H1 (cell line): ENCODE measurements around the gene AAR2. TPM values are rescaled to one million over a fixed set of nuclear protein-coding genes. Genes with fewer than 3 reads are reported as not detected.

ENCODE experiments used
- CTCF ChIA-PET: fragments of 300-600 bp; sonication (Branson Sonifier 250); formaldehyde crosslinking; loops from one replicate; lab custom pipeline; 2021; ENCODE audit not compliant: partially characterized antibody; lab: Charles Lee
- POLR2A ChIA-PET: fragments of 300-600 bp; sonication (Branson Sonifier 250); formaldehyde crosslinking; loops from one replicate; lab custom pipeline; 2021; ENCODE audit warnings: inconsistent platforms; ENCODE audit not compliant: partially characterized antibody; lab: Charles Lee
- DNase-seq, 2 experiments: peaks; one replicate each; pipeline versions ENCODE4 v3.0.0 to v3.0.0-alpha.2; 2010 to 2022; ENCODE audit warnings: low spot score in 2 of 2, low read depth in 1 of 2, mixed read lengths in 1 of 2
- FAIRE-seq: peaks from 2 replicates; lab custom pipeline; 2011; peaks lifted over from hg19 to GRCh38; lab: Jason Lieb, UNC
- H2AFZ ChIP-seq: 2 replicates; pipeline ENCODE4 v1.8.1; 2012; ENCODE audit warnings: low read length, inconsistent platforms
- H2AK5ac ChIP-seq: 2 replicates; pipeline ENCODE4 v1.6.1; 2013; ENCODE audit warnings: low read depth, low read length
- H2BK120ac ChIP-seq: replicated peaks from 2 replicates; pipeline ENCODE3; 2013; ENCODE audit warnings: low read depth, low read length, inconsistent platforms
- H2BK12ac ChIP-seq: 2 replicates; pipeline ENCODE4 v1.6.1; 2013; ENCODE audit warnings: low read depth, low read length
- H2BK15ac ChIP-seq: 2 replicates; pipeline ENCODE4 v1.6.1; 2013; ENCODE audit warnings: low read length
- H2BK20ac ChIP-seq: 2 replicates; pipeline ENCODE4 v1.6.1; 2013; ENCODE audit warnings: low read length
- H2BK5ac ChIP-seq: 2 replicates; pipeline ENCODE4 v1.6.1; 2013; ENCODE audit warnings: low read depth, low read length
- H3K14ac ChIP-seq: 2 replicates; pipeline ENCODE4 v1.6.1; 2013; ENCODE audit warnings: inconsistent platforms; ENCODE audit not compliant: insufficient read length
- H3K18ac ChIP-seq: 2 replicates; pipeline ENCODE4 v1.6.1; 2013; ENCODE audit warnings: low read length; ENCODE audit errors: extremely low read depth
- H3K23ac ChIP-seq: 2 replicates; pipeline ENCODE4 v1.6.1; 2013; ENCODE audit warnings: inconsistent platforms; ENCODE audit not compliant: insufficient read length
- H3K23me2 ChIP-seq: 2 replicates; pipeline ENCODE4 v1.6.1; 2013; ENCODE audit warnings: low read depth, low read length
- H3K27ac ChIP-seq: 2 replicates; pipeline ENCODE4 v1.6.1; 2011; ENCODE audit warnings: low read depth, low read length, inconsistent platforms
- H3K27me3 ChIP-seq, 4 experiments: replicated peaks in 1 of 4; 1 replicate in 1 of 4; 2 replicates in 3 of 4; pipeline versions ENCODE4 v1.6.1 to v1.8.1; 2011 to 2013; ENCODE audit warnings: low read length in 3 of 4, mild to moderate bottlenecking in 3 of 4, inconsistent platforms in 2 of 4, mixed read lengths in 2 of 4, moderate library complexity in 1 of 4; ENCODE audit not compliant: control insufficient read depth in 3 of 4, insufficient read depth in 3 of 4; ENCODE audit errors: extremely low read depth in 1 of 4
- H3K36me3 ChIP-seq, 4 experiments: 2 replicates each; pipeline versions ENCODE4 v1.6.1 to v1.8.1; 2011 to 2013; ENCODE audit warnings: mild to moderate bottlenecking in 4 of 4, low read length in 3 of 4, moderate library complexity in 2 of 4, control low read depth in 1 of 4, inconsistent platforms in 1 of 4; ENCODE audit not compliant: insufficient read depth in 4 of 4, control insufficient read depth in 2 of 4
- H3K4ac ChIP-seq: replicated peaks from 2 replicates; pipeline ENCODE3; 2013; ENCODE audit warnings: low read length, low read depth, mixed read lengths, inconsistent platforms; ENCODE audit not compliant: insufficient read length
- H3K4me1 ChIP-seq, 4 experiments: replicated peaks in 1 of 4; 1 replicate in 1 of 4; 2 replicates in 3 of 4; pipeline versions ENCODE4 v1.6.1 to v1.8.1; 2011 to 2013; ENCODE audit warnings: low read length in 3 of 4, inconsistent platforms in 2 of 4, mixed read lengths in 1 of 4; ENCODE audit not compliant: insufficient read depth in 4 of 4, control insufficient read depth in 3 of 4
- H3K4me2 ChIP-seq, 2 experiments: 2 replicates each; pipeline versions ENCODE4 v1.6.1 to v1.8.1; 2011 to 2013; ENCODE audit warnings: low read depth in 2 of 2, low read length in 2 of 2, control low read depth in 1 of 2, inconsistent platforms in 1 of 2, mild to moderate bottlenecking in 1 of 2; ENCODE audit not compliant: insufficient read depth in 1 of 2
- H3K4me3 ChIP-seq, 4 experiments: fragments of 200-600, 300-600 bp in 1 of 4; sonication (generic), shearing (Covaris generic), sonication (Bioruptor Twin) in 1 of 4; 2 replicates each; pipeline versions ENCODE4 v1.5.1 to v1.8.1; 2011 to 2016; ENCODE audit warnings: low read length in 4 of 4, low read depth in 3 of 4, control low read depth in 2 of 4, inconsistent platforms in 2 of 4, mild to moderate bottlenecking in 2 of 4, mixed read lengths in 1 of 4, moderate library complexity in 1 of 4; ENCODE audit not compliant: insufficient read depth in 2 of 4; ENCODE audit errors: extremely low read depth in 1 of 4
- H3K56ac ChIP-seq: replicated peaks from 2 replicates; pipeline ENCODE3; 2013; ENCODE audit warnings: low read depth, mild to moderate bottlenecking, mixed read lengths, low read length, inconsistent platforms; ENCODE audit not compliant: insufficient read length
- H3K79me1 ChIP-seq: 2 replicates; pipeline ENCODE4 v1.6.1; 2013; ENCODE audit warnings: low read depth, low read length, control low read depth
- H3K79me2 ChIP-seq, 2 experiments: 2 replicates each; pipeline versions ENCODE4 v1.6.1 to v1.8.1; 2012 to 2013; ENCODE audit warnings: low read length in 2 of 2, mild to moderate bottlenecking in 2 of 2, inconsistent platforms in 1 of 2; ENCODE audit not compliant: insufficient read depth in 2 of 2, control insufficient read depth in 1 of 2
- H3K9ac ChIP-seq, 4 experiments: replicated peaks in 1 of 4; 1 replicate in 1 of 4; 2 replicates in 3 of 4; pipeline versions ENCODE4 v1.6.1 to v1.8.1; 2011 to 2013; ENCODE audit warnings: low read depth in 3 of 4, low read length in 3 of 4, control low read depth in 2 of 4, mild to moderate bottlenecking in 2 of 4, moderate library complexity in 2 of 4, inconsistent platforms in 1 of 4; ENCODE audit errors: extremely low read depth in 1 of 4
- H3K9me3 ChIP-seq, 2 experiments: 2 replicates each; pipeline versions ENCODE4 v1.6.1 to v1.8.1; 2012 to 2013; ENCODE audit warnings: mild to moderate bottlenecking in 2 of 2, moderate library complexity in 2 of 2, control low read depth in 1 of 2, inconsistent platforms in 1 of 2, low read depth in 1 of 2, low read length in 1 of 2, mixed read lengths in 1 of 2; ENCODE audit not compliant: insufficient read depth in 2 of 2
- H4K20me1 ChIP-seq, 2 experiments: replicated peaks in 1 of 2; 2 replicates each; pipeline versions ENCODE3 to v1.8.1; 2011 to 2013; ENCODE audit warnings: inconsistent platforms in 2 of 2, low read length in 2 of 2, mild to moderate bottlenecking in 1 of 2; ENCODE audit not compliant: insufficient read depth in 2 of 2, control insufficient read depth in 1 of 2
- H4K5ac ChIP-seq: 2 replicates; pipeline ENCODE4 v1.6.1; 2013; ENCODE audit warnings: low read length, low read depth, mixed read lengths, inconsistent platforms; ENCODE audit not compliant: insufficient read length
- H4K8ac ChIP-seq: 2 replicates; pipeline ENCODE4 v1.8.0; 2013; ENCODE audit warnings: mild to moderate bottlenecking, moderate library complexity, low read length, inconsistent platforms; ENCODE audit not compliant: insufficient read depth; ENCODE audit errors: extremely low read depth
- H4K91ac ChIP-seq: replicated peaks from 2 replicates; pipeline ENCODE3; 2013; ENCODE audit warnings: low read length, mixed read lengths, inconsistent platforms; ENCODE audit not compliant: insufficient read length
- CTBP2 ChIP-seq: IDR thresholded peaks from 2 replicates; pipeline ENCODE4 v1.7.0; 2011; ENCODE audit warnings: borderline replicate concordance, mild to moderate bottlenecking, moderate library complexity, mixed read lengths, low read length; ENCODE audit not compliant: insufficient read depth, insufficient read length
- RXRA ChIP-seq: IDR thresholded peaks from 2 replicates; pipeline ENCODE4 v1.6.1; 2011; ENCODE audit warnings: low read depth, mild to moderate bottlenecking, low read length, moderate library complexity; ENCODE audit not compliant: insufficient read depth
- WGBS, 2 experiments: shearing (Covaris generic) in 1 of 2; methylation state at CpG; one replicate each; pipeline versions ENCODE4 v1.1.6 to v1.1.7; 2013 to 2015; ENCODE audit warnings: low lambda C conversion rate in 2 of 2, mixed read lengths in 2 of 2, inconsistent platforms in 1 of 2, low coverage in 1 of 2, missing lambda C conversion rate in 1 of 2; ENCODE audit not compliant: insufficient replicate concordance in 2 of 2, insufficient coverage in 1 of 2, insufficient read length in 1 of 2; ENCODE audit errors: extremely low coverage in 1 of 2, missing lambda C conversion rate in 1 of 2; 5-methylcytosine and 5-hydroxymethylcytosine counted together
- polyA plus RNA-seq, 7 experiments: library from polyadenylated mRNA; depleted of rRNA in 3 of 7; stranded (reverse) in 5 of 7; unstranded in 2 of 7; fragments of >200 nt in 5 of 7; fragments of 200-250 nt in 2 of 7; gene quantifications; 1 replicate in 5 of 7; 2 replicates in 1 of 7; 4 replicates in 1 of 7; pipeline versions ENCODE4 v1.2.1 to v1.2.3, GENCODE V29; 2011 to 2013; ENCODE audit warnings: missing spikeins in 2 of 7, mixed read lengths in 2 of 7
- total RNA-seq: library from RNA; stranded (reverse); fragmentation: NEBNext Ultra II Directional; extraction: Animal tissue kit (Norgen Biotek cat#: 25700); gene quantifications from 2 replicates; pipeline ENCODE4 v1.2.1, GENCODE V29; 2021

AAR2 gene
- total and polyA plus RNA-seq, 2 of the 8 experiments (the other 6 are each of a cell fraction or from before 2014, with no cell fraction given) = 25.5 to 36.1 TPM

- no peak overlapping the region for H3K56ac ChIP-seq
- H2BK12ac ChIP-seq = no peak overlapping the region
- no peak overlapping the region for H2AFZ ChIP-seq
- WGBS, 2 experiments = 88% methylated on average over 12 of the region's 12 CpGs; no CpG with 5 or more reads in 1 of the 2 experiments
- no peak overlapping the region for H4K91ac ChIP-seq
- H2BK20ac ChIP-seq = no peak overlapping the region
- 0 out of 2 replicates have a peak overlapping the region, but pooled peaks have one; percentile 19 for H2BK15ac ChIP-seq
- FAIRE-seq (no peak), DNase-seq (peak in 1 of 2 experiments; percentile 39)
- no peak overlapping the region for H2AK5ac ChIP-seq
- no peak for TF ChIP-seq RXRA
- no peak for TF ChIP-seq CTBP2
- no peaks in the 10 kb centered on the region for H3K23me2 ChIP-seq
- peak overlapping the region; percentile 40 for H3K4ac ChIP-seq
- no peak overlapping the region for H2BK5ac ChIP-seq
- CTCF ChIA-PET = interaction anchor here (0.7 to 6.9 kb wide), 16 partner anchors 8 to 214 kb away, joined by 3 to 54 read pairs (median 4); no protein-coding TSS in a partner anchor
- POLR2A ChIA-PET = interaction anchor here (0.6 to 2.1 kb wide), 6 partner anchors 13 to 166 kb away, joined by 3 to 6 read pairs (median 4); no protein-coding TSS in a partner anchor
- H3K4me3 ChIP-seq = no peak overlapping the region
- H3K27me3 ChIP-seq = no peaks in the 10 kb centered on the region
- no peak overlapping the region for H2BK120ac ChIP-seq
- no peak overlapping the region for H3K9ac ChIP-seq
- H3K23ac ChIP-seq = no peak overlapping the region
- no peaks in the 10 kb centered on the region for H4K20me1 ChIP-seq
- H3K18ac ChIP-seq = no peak overlapping the region
- no peaks in the 10 kb centered on the region for H3K9me3 ChIP-seq
- no peak overlapping the region for H4K8ac ChIP-seq
- H4K5ac ChIP-seq = no peak overlapping the region
- no peak overlapping the region for H3K4me2 ChIP-seq
- H3K4me1 ChIP-seq = peaks cover 0 to 2% (median 0%) of the 10 kb centered on the region in 4 experiments; a peak in 4 of 7 replicates
- no peaks in the 10 kb centered on the region for H3K79me2 ChIP-seq
- H3K14ac ChIP-seq = no peak overlapping the region
- no peaks in the 10 kb centered on the region for H3K36me3 ChIP-seq
- no peak overlapping the region for H3K27ac ChIP-seq
- no peaks in the 10 kb centered on the region for H3K79me1 ChIP-seq
Measured at GRCh38 chr20:36272547-36273220, 36.4 kb downstream of the AAR2 start.
